ENCODE data around the gene DNPH1. TPM values are rescaled to one million over a fixed set of nuclear protein-coding genes. Genes with fewer than 3 reads are reported as not detected.

Gene DNPH1
- total and polyA plus RNA-seq, 2 of the 8 experiments (the other 6 are each of a cell fraction or from before 2014, with no cell fraction given) = 33.9 to 134 TPM

DNA sequence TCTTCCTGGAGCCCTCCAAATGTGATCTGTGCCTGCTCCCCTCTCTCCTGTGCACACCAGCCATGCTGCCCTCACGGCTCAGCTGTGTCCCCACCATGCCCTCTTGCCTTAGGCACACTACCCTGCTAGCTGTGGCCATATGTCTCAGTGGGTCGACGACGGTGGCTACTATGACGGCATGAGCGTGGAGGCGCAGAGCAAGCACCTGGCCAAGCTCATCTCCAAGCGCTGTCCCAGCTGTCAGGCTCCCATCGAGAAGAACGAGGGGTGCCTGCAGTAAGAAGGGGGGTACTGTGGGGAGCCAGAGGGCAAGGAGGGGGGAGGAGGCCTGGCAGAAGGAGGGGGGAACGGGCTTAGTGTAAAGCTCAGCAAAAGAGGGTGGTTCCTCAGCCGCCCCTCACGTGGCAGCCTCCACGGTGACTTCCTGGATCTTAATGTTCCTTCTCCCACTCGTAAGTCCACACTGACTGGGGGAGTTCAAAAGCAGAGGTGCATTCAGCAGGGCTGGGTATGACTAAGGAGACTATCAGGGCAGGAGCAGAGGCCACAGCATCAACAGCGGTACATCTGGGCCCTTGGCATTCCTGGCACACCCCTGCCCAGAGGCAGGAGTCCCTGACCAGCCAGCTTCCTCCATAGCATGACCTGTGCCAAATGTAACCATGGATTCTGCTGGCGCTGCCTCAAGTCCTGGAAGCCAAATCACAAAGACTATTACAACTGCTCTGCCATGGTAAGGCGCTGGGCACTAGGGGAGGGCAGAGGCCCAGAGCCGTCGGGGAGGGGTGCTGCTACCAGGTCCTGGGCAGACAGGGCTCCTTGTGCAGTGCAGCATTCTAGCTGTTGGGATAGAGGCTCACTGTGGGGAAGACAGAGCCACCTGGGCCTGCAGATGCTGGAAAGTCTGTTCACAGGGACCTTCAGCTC is 8.0 kb downstream of the DNPH1 start (continued):
- TF ChIP-seq TEAD4 (IDR thresholded peaks at IDR 0.05; ENCODE audit: low read depth, low read length) (no peak), E2F6 (IDR thresholded peaks at IDR 0.05) (no peak)
